Measurements from ENCODE around the gene SIN3A. TPM values are rescaled to one million over a fixed set of nuclear protein-coding genes. Genes with fewer than 3 reads are reported as not detected.

SIN3A gene
- total and polyA plus RNA-seq, 9 of the 15 experiments (the other 6 are each of a cell fraction or from before 2014, with no cell fraction given), result 11.1 to 70.3 (median 25.3) TPM

DNA sequence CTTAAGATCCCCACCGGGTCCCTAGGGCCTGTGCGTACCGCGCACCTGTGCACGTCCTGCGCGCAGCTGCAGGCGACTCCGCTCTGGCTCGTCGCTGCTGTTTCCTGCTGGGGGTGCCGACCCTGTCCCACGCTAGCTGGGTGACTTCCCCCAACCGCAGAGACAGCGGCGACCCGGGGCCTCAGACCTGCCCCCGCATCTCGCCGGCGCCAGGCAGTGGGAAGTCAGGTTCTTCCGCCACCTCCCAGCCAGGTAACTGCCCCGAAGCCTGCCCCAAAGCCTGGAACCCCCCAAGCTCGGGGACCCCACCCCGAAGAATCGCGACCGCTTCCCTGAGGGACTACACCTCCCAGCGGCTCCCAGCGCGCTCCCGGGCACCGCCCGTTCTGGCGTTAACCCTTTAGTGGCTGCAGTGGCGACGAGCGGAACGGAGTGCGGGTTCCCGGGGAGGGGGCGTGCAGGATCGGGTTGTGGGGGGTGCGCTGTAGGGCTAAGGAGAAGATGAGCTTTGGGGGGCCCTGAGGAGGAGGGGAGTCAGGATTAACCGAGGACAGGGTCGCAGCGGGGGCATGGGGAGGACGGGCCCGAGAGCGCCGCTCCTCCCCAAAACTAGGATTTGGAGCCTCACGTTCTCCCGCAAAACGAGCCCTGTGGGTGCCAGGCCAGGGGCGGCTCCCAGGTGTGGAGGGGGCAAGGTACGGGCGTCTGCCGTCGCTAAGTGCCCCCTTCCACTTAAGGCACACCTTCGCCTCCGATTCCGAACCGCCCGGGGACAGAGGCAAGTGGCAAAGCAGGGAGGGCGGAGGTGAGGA lies 104.1 kb downstream of the SIN3A start (continued):
- TF ChIP-seq ZNF232 (CRISPR knock-in tag; IDR thresholded peaks at IDR 0.05) (no peak), SFPQ (IDR thresholded peaks at IDR 0.05; ENCODE audit: low read depth, low read length) (no peak), ELK3 (CRISPR knock-in tag; IDR thresholded peaks at IDR 0.05) (no peak), MEF2D (tag; conservative IDR thresholded peaks at IDR 0.05; ENCODE audit: low read depth) (no peak), IRF9 (tag; IDR thresholded peaks at IDR 0.05) (no peak), SMARCA5 (IDR thresholded peaks at IDR 0.05) (no peak), ZNF75A (CRISPR knock-in tag; IDR thresholded peaks at IDR 0.05) (no peak), POLR2H (tag; IDR thresholded peaks at IDR 0.05; ENCODE audit: low read depth) (no peak), RBM22 (IDR thresholded peaks at IDR 0.05; ENCODE audit: low read depth, low read length, poor library complexity, severe bottlenecking) (peak; percentile 67), ZC3H8 (IDR thresholded peaks at IDR 0.05) (no peak), RFX1 (IDR thresholded peaks at IDR 0.05) (no peak), FUS (optimal IDR thresholded peaks at IDR 0.05; ENCODE audit: low read depth, low read length) (no peak), SP2 (IDR thresholded peaks at IDR 0.05; ENCODE audit: extremely low read depth, low read depth, low read length, poor library complexity, severe bottlenecking) (no peak), MEF2A (IDR thresholded peaks at IDR 0.05; ENCODE audit: control insufficient read depth, low read depth, low read length) (no peak), HNRNPK (IDR thresholded peaks at IDR 0.05; ENCODE audit: low read depth, low read length, poor library complexity, severe bottlenecking) (no peak), RB1 (IDR thresholded peaks at IDR 0.05; ENCODE audit: low read depth) (peak; percentile 39; the same call in 1 of the 2 replicates), XRCC4 (IDR thresholded peaks at IDR 0.05; ENCODE audit: extremely low read depth, insufficient read depth, insufficient read length) (no peak), ADNP (tag; IDR thresholded peaks at IDR 0.05) (no peak), GABPB1 (CRISPR knock-in tag; IDR thresholded peaks at IDR 0.05) (no peak), ZNF766 (CRISPR knock-in tag; conservative IDR thresholded peaks at IDR 0.05) (no peak), TEAD4 (IDR thresholded peaks at IDR 0.05; ENCODE audit: low read length) (no peak), TEAD4 (CRISPR knock-in tag; IDR thresholded peaks at IDR 0.05; ENCODE audit: borderline replicate concordance) (no peak), ZNF133 (CRISPR knock-in tag; IDR thresholded peaks at IDR 0.05) (no peak), TFAM (CRISPR knock-in tag; conservative IDR thresholded peaks at IDR 0.05) (no peak)
- TF ChIP-seq, protein P1, sequence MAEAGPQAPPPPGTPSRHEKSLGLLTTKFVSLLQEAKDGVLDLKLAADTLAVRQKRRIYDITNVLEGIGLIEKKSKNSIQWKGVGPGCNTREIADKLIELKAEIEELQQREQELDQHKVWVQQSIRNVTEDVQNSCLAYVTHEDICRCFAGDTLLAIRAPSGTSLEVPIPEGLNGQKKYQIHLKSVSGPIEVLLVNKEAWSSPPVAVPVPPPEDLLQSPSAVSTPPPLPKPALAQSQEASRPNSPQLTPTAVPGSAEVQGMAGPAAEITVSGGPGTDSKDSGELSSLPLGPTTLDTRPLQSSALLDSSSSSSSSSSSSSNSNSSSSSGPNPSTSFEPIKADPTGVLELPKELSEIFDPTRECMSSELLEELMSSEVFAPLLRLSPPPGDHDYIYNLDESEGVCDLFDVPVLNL (CRISPR knock-in tag; IDR thresholded peaks at IDR 0.05; ENCODE audit: low read depth), result no peak

All from K562 (cell line).